NCI-H2029 treated with DMSO at 0.1 percent for 48 hours (cell line): ENCODE measurements around the gene SPATA20.

Source experiments
- DNase-seq: peaks from one replicate; lab custom pipeline; 2025; lab: John Stamatoyannopoulos, UW

Gene SPATA20

GRCh38 chr17:50559674-50560184, 12.8 kb downstream of the SPATA20 start:
- no peak for DNase-seq

GRCh38 chr17:50560185-50560824, 13.3 kb downstream of the SPATA20 start, which contains the start of gene CACNA1G:
Gene CACNA1G (plus strand): TSS chr17:50560715. CDS start chr17:50561460, 745 bp downstream.
- DNase-seq: peak; percentile 44

- no peak for DNase-seq
Observed at GRCh38 chr17:50560931-50561745, 14.2 kb downstream of the SPATA20 start.

DNA sequence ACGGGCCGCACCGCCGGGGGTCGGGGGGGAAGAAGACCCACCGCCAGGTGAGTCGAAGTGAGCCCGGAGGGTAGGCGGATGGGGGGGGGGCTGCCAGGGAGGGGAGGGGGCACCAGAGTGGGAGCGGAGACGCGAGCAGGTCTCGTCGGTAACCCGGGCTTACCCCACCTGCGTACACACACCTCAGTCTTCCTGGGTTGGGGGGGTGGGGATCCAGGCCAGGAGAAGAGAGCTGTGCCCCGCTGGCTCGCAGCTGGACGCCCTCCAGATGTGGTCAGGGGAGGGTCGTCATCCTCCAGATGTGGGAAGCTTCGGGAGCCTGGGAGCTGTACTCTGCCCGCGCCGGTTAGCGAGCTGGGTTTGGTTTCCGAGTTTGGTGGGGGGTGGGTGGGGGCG, 14.8 kb downstream of the SPATA20 start:
- DNase-seq: no peak

DNA sequence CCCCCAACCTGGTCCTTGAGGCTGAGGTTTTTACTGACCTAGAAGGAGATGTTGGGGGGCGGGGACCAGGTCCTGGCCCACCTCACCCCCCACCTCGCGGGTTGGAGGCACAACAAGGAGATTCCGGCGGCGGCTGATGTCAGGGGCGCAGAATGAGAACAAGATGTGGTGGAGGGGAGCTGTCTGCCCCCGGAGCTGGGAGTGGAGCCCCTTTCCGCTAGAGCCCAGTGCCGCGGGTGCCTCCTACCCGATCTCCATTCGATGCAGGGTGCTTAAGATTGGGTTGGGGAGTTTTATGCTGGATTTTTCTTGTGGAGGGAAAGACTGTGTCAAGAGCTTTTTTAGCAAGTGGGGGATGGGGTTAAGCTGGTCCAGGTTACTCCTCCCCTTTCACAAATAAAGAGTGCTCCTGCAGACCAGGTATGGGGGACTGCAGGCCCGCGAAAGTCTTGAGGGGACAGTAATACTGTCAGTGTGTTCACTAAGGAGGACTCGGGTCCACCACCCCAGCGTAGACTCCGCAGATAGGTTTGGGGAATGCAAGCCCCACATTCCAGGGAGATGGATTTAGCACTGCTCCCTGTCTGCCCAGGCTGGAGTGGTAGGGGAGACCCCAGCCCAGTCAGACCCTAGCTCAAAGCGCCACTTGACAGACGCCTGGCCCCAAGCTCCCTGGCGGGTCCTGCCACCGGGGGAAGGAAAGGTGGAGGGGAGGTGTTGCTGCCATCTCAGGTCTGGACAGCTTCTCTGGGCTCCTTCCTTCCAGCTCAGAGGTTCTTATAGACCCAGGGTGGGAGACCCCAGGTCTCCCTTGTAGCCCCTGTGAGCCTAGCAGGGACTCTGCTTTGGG, 15.5 kb downstream of the SPATA20 start:
- no peak for DNase-seq

GRCh38 chr17:50563092-50563511, 16.1 kb downstream of the SPATA20 start:
- DNase-seq: no peak

GRCh38 chr17:50564916-50565315, 17.9 kb downstream of the SPATA20 start:
- DNase-seq: no peak

- DNase-seq: no peak
Observed at GRCh38 chr17:50565402-50566350, 18.7 kb downstream of the SPATA20 start.

DNA sequence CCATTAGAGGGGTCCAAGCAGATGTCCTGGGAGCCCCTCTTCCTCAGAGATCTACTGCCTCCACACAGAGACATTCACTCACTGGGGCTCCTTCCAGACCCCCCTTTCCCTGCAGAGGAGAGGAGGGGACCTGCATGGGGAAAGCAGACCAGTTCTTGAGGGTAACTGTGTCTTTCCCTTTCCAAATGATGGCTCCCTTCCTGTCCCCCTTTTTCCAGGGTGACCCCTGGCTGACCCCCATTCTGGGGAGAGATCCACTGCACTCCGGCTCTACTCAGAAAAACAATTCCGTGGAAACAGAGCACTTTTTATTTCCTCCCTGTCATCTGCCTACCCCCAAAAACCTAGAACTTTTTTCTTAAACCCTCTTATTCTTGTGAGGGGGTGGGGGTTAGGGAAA, 19.9 kb downstream of the SPATA20 start:
- DNase-seq: no peak

DNA sequence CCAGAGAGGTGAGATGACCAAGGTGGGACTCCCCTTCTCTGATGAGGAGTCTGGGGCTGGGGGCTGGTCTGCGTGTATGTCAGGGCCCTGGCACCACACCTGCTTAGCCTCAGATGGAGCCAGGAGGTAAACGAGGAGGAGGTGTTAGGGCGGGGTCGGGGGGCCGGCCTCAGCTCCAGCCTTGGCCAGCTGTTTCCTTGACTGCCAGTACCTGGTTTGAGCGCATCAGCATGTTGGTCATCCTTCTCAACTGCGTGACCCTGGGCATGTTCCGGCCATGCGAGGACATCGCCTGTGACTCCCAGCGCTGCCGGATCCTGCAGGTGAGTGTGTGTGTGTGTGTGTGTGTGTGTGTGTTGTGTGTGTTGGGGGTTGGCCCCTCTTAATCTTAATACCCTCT, 21.7 kb downstream of the SPATA20 start:
- DNase-seq: no peak

- DNase-seq: no peak
Observed at GRCh38 chr17:50569592-50569991, 22.6 kb downstream of the SPATA20 start.

GRCh38 chr17:50570032-50570431, 23.1 kb downstream of the SPATA20 start:
- DNase-seq: no peak

DNA sequence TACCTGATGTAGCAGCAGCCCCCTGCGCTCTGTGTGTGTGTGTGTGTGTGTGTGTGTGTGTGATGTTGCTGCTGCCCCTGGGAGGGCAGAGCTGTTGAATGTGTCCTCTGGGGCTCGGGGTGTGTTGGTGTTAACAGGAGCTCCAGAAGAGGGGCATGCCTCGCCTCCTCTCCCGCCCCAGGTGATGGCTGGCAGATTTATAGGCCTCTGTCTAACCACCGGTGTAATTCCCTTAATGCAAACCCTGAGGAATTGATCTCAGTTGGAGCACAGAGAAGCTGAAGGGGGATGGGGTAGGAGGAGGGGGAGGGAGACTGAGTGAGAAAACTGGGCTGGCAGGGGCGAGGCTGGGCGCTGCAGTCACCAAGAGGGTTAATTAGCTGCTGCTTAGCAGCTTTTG, 23.6 kb downstream of the SPATA20 start:
- no peak for DNase-seq

- DNase-seq: no peak
Observed at GRCh38 chr17:50571681-50572080, 24.7 kb downstream of the SPATA20 start.

DNA sequence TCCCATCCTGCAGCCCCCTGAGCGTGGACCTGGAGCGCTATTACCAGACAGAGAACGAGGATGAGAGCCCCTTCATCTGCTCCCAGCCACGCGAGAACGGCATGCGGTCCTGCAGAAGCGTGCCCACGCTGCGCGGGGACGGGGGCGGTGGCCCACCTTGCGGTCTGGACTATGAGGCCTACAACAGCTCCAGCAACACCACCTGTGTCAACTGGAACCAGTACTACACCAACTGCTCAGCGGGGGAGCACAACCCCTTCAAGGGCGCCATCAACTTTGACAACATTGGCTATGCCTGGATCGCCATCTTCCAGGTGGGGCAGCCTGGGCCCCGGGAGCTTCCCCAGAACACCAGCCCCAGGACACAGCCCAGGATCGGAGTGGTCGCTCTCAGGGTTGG, 25.6 kb downstream of the SPATA20 start:
- no peak for DNase-seq

GRCh38 chr17:50573866-50574611, 27.1 kb downstream of the SPATA20 start:
- DNase-seq: no peak

- no peak for DNase-seq
Observed at GRCh38 chr17:50575581-50576210, 28.7 kb downstream of the SPATA20 start.

- DNase-seq: no peak
Observed at GRCh38 chr17:50576864-50577263, 29.9 kb downstream of the SPATA20 start.

- no peak for DNase-seq
Observed at GRCh38 chr17:50577451-50577954, 30.5 kb downstream of the SPATA20 start.

DNA sequence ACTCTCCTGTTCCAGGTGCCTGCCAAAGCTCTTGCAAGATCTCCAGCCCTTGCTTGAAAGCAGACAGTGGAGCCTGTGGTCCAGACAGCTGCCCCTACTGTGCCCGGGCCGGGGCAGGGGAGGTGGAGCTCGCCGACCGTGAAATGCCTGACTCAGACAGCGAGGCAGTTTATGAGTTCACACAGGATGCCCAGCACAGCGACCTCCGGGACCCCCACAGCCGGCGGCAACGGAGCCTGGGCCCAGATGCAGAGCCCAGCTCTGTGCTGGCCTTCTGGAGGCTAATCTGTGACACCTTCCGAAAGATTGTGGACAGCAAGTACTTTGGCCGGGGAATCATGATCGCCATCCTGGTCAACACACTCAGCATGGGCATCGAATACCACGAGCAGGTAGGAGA, 31.2 kb downstream of the SPATA20 start:
- no peak for DNase-seq
